Transverse colon (tissue), 4 donors: ENCODE results near the gene FBXO33. TPM values are rescaled to one million over a fixed set of nuclear protein-coding genes. Genes with fewer than 3 reads are reported as not detected.
A peak's percentile ranks its signal among the peaks of the same experiment; 100 is the strongest.

Source experiments
- DNase-seq: peaks from one replicate; pipeline ENCODE4 v3.0.0-alpha.2; 2019
- H3K27ac ChIP-seq, 4 donors: fragments of 200-600 bp; sonication (generic); 2 replicates each; pipeline ENCODE4 v1.5.1; 2016 to 2018; ENCODE audit warnings: inconsistent platforms in 4 of 4
- H3K27me3 ChIP-seq: fragments of 200-600 bp; sonication (generic); 2 replicates; pipeline ENCODE4 v1.5.1; 2017; ENCODE audit warnings: inconsistent platforms
- H3K36me3 ChIP-seq, 4 donors: fragments of 200-600 bp; sonication (generic); 2 replicates each; pipeline ENCODE4 v1.5.1; 2017 to 2019; ENCODE audit warnings: inconsistent platforms in 4 of 4
- H3K4me1 ChIP-seq, 4 donors: fragments of 200-600 bp; sonication (generic); 2 replicates each; pipeline ENCODE4 v1.5.1; 2017 to 2020; ENCODE audit warnings: inconsistent platforms in 4 of 4
- H3K4me3 ChIP-seq, 4 donors: fragments of 200-600 bp; sonication (generic); 1 replicate in 1 of 4; 2 replicates in 3 of 4; pipeline versions ENCODE4 v1.5.1 to v1.6.1; 2017 to 2019; ENCODE audit warnings: inconsistent platforms in 4 of 4
- H3K9me3 ChIP-seq, 2 donors: fragments of 200-600 bp; sonication (generic); 2 replicates each; pipeline ENCODE4 v1.5.1; 2017 to 2019; ENCODE audit warnings: inconsistent platforms in 2 of 2
- CTCF ChIP-seq, 5 experiments: fragments of 200-600 bp in 3 of 5; fragments of 450-650 bp in 2 of 5; sonication (generic) in 3 of 5; IDR thresholded peaks; 1 replicate in 2 of 5; 2 replicates in 3 of 5; pipeline ENCODE4 v1.5.1; 2016 to 2017; ENCODE audit warnings: antibody characterized with exemption in 5 of 5, inconsistent platforms in 3 of 5, mild to moderate bottlenecking in 2 of 5, moderate library complexity in 1 of 5
- EP300 ChIP-seq: sonication (generic); formaldehyde crosslinking; IDR thresholded peaks from one replicate; pipeline ENCODE4 v1.6.1; 2017; ENCODE audit warnings: antibody characterized with exemption, low read depth
- POLR2A ChIP-seq: fragments of 450-650 bp; IDR thresholded peaks from one replicate; pipeline ENCODE4 v1.6.1; 2016; ENCODE audit warnings: antibody characterized with exemption, mild to moderate bottlenecking, moderate library complexity
- POLR2AphosphoS5 ChIP-seq, 3 donors: sonication (generic); formaldehyde crosslinking; IDR thresholded peaks; one replicate each; pipeline ENCODE4 v1.6.1; 2016; ENCODE audit warnings: antibody characterized with exemption in 3 of 3
- WGBS, 2 donors: methylation state at CpG; one replicate each; pipeline ENCODE4 v1.1.5; 2018; ENCODE audit warnings: low coverage in 1 of 2; 5-methylcytosine and 5-hydroxymethylcytosine counted together
- in situ Hi-C, 4 donors: fragments of 200-750 bp; cut with MboI; loops; one replicate each; pipeline versions ENCODE4 v1.15.0 to v1.15.1; 2017; ENCODE audit warnings: low sequenced_read_pairs in 3 of 4, low pct_ligation_motif_present in 1 of 4, low pct_unique_long_range_greater_than_20kb in 1 of 4
- intact Hi-C: fragments of 100-400 bp; cut with DNase I; formaldehyde crosslinking; loops from one replicate; pipeline ENCODE4 v1.15.1; 2023; ENCODE audit warnings: low total_unique reads
- total RNA-seq, 4 donors: library from RNA; depleted of rRNA; stranded (reverse); fragments of >200 nt; gene quantifications; one replicate each; pipeline ENCODE4 v1.1.0, GENCODE V29; 2016

Gene FBXO33
- total RNA-seq, 4 donors from 2014 or later = 4.5 to 12.1 (median 9.7) TPM

- peak; percentile 94 to 96 (median 94) for TF ChIP-seq POLR2AphosphoS5 (IDR thresholded peaks at IDR 0.05)
- TF ChIP-seq EP300 = no peak
- peak; percentile 37 for TF ChIP-seq POLR2A
- Histone ChIP-seq H3K4me3 (peak overlapping the region; percentile 69 to 95 (median 82)), H3K9me3 (no peaks in the 10 kb centered on the region), H3K36me3 (no peaks in the 10 kb centered on the region), H3K27me3 (no peaks in the 10 kb centered on the region), H3K4me1 (peaks cover 15 to 48% (median 22%) of the 10 kb centered on the region in 4 donors), H3K27ac (peak overlapping the region; percentile 96 to 97 (median 97))
- WGBS, 2 donors = 0% methylated on average over 62 of the region's 81 CpGs; no CpG with 5 or more reads in 1 of the 2 donors
- in situ Hi-C loops (loop anchor here in 1 of 4 donors (10.0 kb wide), 1 partner anchor 257 kb away; the partner anchor contains the start of genes PNN and TRAPPC6B), intact Hi-C loops (no loop called here)
- DNase-seq = peak; percentile 57
Measured at GRCh38 chr14:39431416-39432178, 636 bp downstream of the FBXO33 start.

- peak overlapping the region; percentile 96 to 97 (median 97) for H3K27ac ChIP-seq
- H3K4me3 ChIP-seq = peak overlapping the region; percentile 69 to 95 (median 82)
- no peaks in the 10 kb centered on the region for H3K36me3 ChIP-seq
- no peaks in the 10 kb centered on the region for H3K9me3 ChIP-seq
- H3K4me1 ChIP-seq = peaks cover 15 to 53% (median 22%) of the 10 kb centered on the region in 4 donors
- H3K27me3 ChIP-seq = no peaks in the 10 kb centered on the region
- no peak for DNase-seq
- WGBS, 2 donors = 0 to 7% methylated on average over 5 to 19 of the region's 19 CpGs
- TF ChIP-seq POLR2A = no peak
- no peak for TF ChIP-seq CTCF (IDR thresholded peaks at IDR 0.05)
- TF ChIP-seq EP300 = no peak
- no peak for TF ChIP-seq POLR2AphosphoS5 (IDR thresholded peaks at IDR 0.05)
- in situ Hi-C loops = loop anchor here in 1 of 4 donors (10.0 kb wide), 1 partner anchor 256 kb away; the partner anchor contains the start of genes PNN and TRAPPC6B
- intact Hi-C loops = no loop called here
Measured at GRCh38 chr14:39430762-39431415, 1.3 kb downstream of the FBXO33 start.

- TF ChIP-seq POLR2AphosphoS5 (IDR thresholded peaks at IDR 0.05) = no peak
- no peak for TF ChIP-seq CTCF (IDR thresholded peaks at IDR 0.05)
- no peak for TF ChIP-seq EP300
- TF ChIP-seq POLR2A = no peak
- no peak overlapping the region for H3K27ac ChIP-seq
- in situ Hi-C loops = no loop called here
- WGBS, 2 donors = 92 to 100% methylated on average over 1 to 8 of the region's 8 CpGs
- intact Hi-C loops = no loop called here
- H3K36me3 ChIP-seq = no peaks in the 10 kb centered on the region
- H3K4me1 ChIP-seq = peaks cover 12 to 62% (median 19%) of the 10 kb centered on the region in 4 donors
- DNase-seq = no peak
- H3K27me3 ChIP-seq = no peaks in the 10 kb centered on the region
- no peaks in the 10 kb centered on the region for H3K9me3 ChIP-seq
- H3K4me3 ChIP-seq = no peak overlapping the region
Measured at GRCh38 chr14:39428118-39428517, 4.1 kb downstream of the FBXO33 start.

- no peak for DNase-seq
- in situ Hi-C loops (no loop called here), intact Hi-C loops (no loop called here)
- Histone ChIP-seq H3K4me3 (no peak overlapping the region), H3K9me3 (no peaks in the 10 kb centered on the region), H3K27ac (no peak overlapping the region), H3K27me3 (no peaks in the 10 kb centered on the region), H3K4me1 (peaks cover 12 to 75% (median 19%) of the 10 kb centered on the region in 4 donors), H3K36me3 (no peaks in the 10 kb centered on the region)
- WGBS, 2 donors = 67 to 71% methylated on average over 7 of the region's 7 CpGs
- no peak for TF ChIP-seq CTCF (IDR thresholded peaks at IDR 0.05)
- TF ChIP-seq POLR2A = no peak
- no peak for TF ChIP-seq POLR2AphosphoS5 (IDR thresholded peaks at IDR 0.05)
- no peak for TF ChIP-seq EP300
Measured at GRCh38 chr14:39426605-39427004, 5.6 kb downstream of the FBXO33 start.
